Right renal cortex interstitium (tissue), 3 donors: ENCODE data around the gene CA4. TPM values are rescaled to one million over a fixed set of nuclear protein-coding genes. Genes with fewer than 3 reads are reported as not detected.

Experiments
- DNase-seq, 3 donors: peaks; one replicate each; pipeline ENCODE4 v3.0.0-alpha.2; 2013; ENCODE audit warnings: low read depth in 3 of 3, low spot score in 2 of 3
- polyA plus RNA-seq, 3 donors: library from polyadenylated mRNA; unstranded; fragments of 120-200 nt; gene quantifications; one replicate each; pipeline ENCODE4 v1.2.1, GENCODE V29; 2013; ENCODE audit not compliant: insufficient read length in 3 of 3

Gene CA4
- polyA plus RNA-seq, 3 donors, result 40.7 to 49.6 (median 46.5) TPM

DNA sequence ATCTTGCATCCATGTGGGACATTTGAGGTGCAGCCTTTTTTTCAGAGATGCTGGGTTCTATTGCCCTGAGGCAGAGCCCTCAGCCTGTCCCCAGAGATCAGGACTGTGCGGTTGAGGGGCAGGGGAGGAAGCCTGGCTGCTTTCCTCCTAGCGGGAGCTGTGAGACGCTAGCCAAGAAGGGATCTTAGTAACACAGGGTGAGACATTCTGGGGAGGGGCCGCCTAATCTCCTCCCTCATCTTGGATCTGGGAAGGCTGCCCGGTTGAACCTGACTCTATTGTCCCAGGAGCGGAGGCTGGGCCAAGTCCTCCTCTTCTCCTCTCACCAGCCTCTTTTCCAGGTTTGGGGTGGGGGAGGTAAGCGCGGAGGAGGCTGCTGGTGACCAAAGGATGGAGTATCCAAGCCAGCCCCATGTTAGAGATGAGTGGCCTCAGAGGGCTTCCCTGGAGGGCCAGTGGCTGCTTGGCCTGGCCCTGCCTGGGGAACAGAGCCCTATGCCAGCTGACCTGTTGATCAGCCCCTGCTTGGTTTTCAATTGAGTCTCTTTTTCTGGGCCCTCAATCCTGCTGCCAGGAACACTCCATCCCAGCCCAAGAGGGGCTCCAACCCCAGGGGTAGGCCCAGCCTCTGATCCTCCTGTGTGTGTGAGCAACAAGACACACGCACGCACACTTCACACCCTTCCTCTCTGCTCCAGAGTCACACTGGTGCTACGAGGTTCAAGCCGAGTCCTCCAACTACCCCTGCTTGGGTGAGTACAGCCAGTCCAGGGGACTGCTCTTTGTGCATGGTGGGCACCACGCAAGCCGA is 5.0 kb downstream of the CA4 start:
- DNase-seq, result no peak

DNA sequence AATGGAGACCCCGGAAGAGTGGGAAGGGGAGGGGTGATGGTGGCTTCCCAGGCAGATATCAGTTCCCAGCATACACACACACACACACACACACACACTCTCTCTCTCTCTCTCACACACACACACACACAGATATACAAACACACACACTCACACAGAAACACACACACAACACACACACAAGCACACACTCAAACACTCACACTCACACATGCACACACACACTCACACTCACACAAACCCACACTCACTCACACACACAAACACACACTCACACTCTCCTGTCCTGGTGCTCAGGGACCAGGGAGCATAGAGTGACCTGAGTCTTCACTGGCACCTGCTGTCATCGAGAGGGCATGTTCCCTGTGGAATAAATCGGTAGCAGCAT is 5.6 kb downstream of the CA4 start:
- DNase-seq, result no peak

GRCh38 chr17:60155815-60156214 is 6.0 kb downstream of the CA4 start:
- DNase-seq, result no peak

GRCh38 chr17:60156746-60157145 is 7.0 kb downstream of the CA4 start:
- no peak for DNase-seq

GRCh38 chr17:60157487-60158040 is 7.8 kb downstream of the CA4 start:
- DNase-seq, result no peak

DNA sequence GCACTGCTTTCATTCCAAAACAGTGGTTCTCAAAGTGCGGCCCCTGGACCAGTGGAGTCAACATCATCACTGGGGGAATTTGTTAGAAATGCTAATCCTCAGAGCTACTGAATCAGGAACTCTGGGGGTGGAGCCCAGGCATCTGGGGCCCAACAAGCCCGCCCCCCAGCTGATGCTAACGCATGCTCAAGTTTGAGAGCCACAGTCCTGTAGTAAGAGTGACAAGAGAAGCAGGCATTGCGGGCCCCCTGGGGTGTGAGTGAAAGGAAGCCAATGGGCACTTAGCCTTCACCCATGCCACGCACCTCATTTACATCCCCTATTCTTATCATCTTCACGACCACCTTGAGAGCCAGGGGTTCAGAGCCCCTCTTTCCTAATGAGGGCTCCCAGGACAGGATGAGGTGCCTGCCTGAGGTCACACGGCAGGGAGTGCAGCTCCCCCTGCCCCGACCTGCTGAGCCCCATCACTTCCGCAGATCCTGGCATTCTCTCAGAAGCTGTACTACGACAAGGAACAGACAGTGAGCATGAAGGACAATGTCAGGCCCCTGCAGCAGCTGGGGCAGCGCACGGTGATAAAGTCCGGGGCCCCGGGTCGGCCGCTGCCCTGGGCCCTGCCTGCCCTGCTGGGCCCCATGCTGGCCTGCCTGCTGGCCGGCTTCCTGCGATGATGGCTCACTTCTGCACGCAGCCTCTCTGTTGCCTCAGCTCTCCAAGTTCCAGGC is 9.1 kb downstream of the CA4 start:
- no peak for DNase-seq

DNA sequence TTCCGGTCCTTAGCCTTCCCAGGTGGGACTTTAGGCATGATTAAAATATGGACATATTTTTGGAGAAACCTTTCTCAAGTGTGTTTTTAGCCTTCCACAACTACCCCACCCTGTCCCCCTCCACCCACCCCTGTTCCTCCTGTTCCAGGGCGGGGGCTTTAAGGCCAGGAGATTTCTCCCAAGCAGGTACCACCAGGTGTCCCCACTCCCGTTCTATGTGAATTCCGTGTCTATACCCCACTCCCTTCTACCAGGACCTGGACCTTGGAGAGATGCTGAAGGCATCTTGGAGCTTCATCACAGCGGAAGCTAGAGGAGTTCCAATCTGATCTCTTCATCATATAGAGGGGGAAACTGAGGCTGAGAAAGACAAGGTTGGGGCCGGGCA is 9.7 kb downstream of the CA4 start:
- DNase-seq, result no peak

DNA sequence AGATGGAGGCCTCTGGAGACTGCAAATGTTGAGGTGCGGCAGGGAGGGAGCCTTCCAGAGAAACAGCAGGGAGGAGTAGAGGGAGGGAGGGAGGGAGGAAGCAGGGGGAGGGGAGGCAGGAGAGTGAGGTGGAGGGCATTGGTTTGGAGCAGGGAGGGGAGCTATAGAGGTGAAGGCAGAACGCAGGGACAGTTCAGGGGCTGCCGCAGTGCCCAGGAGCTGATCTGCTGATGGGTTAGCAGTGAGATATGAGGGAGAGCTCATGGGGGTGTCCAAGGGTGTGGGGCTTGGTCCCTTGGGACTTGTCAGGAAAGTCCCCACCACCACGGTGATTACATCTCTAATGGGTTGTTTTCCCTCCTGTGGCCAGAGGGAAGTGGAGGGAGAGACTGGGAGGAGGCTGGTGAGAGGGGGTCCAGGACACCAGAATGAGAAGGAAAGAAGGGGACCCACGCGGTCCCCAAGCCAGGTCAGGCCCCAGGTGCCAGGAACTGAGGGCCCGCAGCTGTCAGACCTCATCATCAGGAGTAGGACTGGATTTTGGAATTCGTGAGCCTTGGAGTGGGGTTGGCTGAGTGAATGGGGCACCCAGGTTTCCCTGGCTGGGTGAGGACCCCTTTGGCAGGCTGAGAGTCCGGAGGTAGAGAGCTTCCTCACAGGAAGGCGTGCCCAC is 11.2 kb downstream of the CA4 start:
- no peak for DNase-seq

- DNase-seq, result no peak
Measured at GRCh38 chr17:60161598-60162330, 12.0 kb downstream of the CA4 start.

DNA sequence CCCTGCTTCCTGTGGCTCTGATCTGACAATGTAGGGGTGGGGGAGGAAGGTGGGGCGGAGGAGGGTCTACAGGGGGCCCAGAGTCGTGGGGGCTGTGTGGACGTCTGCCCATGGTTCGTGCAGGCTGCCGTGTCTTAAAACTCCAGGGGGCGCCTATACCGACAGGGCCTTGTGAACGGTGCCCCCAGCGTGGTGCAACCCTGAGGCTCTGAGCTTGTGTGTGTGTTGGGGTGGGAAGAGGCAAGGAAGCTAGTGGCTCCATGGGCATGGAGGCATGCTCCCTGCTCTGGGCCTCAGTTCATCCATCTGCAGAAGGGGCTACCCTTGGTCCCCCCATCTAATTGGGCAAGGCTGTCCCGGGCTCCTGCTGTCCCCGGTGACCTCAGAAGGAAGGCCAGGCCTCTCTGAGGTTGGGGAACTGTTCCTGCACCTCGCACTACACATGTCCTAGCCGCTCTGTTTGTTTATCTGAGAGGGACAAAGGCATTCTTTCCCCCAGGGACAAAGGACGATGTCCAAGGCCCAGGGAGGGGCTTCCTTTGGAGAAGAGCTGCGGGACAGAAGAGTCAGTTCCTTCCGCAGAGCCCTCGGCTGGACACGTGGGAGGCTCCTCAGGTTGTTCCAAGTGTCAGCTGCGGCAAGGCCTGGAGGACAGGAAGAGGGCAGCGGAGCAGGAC is 13.5 kb downstream of the CA4 start:
- no peak for DNase-seq

DNA sequence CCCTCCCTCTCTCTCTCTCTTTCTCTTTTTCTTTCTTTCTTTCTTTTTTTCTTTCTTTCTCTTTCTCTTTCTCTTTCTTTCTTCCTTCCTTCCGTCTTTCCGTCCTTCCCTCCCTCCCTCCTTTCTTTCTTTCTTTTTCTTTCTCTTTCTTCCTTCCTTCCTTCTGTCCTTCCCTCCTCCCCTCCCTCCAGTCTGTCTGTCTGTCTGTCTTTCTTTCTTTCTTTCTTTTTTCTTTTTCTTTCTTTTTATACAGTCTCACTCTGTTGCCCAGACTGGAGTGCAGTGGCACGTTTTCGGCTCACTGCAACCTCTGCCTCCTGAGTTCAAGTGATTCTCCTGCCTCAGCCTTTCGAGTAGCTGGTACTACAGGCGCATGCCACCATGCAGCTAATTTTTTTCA is 14.4 kb downstream of the CA4 start:
- DNase-seq, result no peak

GRCh38 chr17:60164697-60165096 is 14.9 kb downstream of the CA4 start:
- DNase-seq, result no peak

DNA sequence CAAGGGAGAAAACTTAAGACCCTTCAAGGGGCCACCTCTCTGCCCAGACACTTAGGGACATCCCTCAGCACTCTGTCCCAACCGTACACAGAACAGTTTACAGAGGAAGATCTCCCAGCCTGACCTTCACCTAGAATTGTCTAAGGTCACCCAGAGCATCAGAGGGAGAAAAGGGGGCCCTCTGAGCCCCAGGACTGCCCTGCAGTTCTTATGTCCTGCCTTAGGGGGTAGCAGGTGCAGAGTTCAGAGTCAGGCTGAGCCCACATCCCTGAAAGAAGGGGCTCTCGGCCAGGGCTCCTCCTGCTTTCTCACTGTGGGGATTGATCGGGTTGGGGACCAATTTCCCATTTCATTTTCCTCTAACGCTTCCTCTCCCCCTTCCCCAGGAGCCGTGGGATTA is 15.4 kb downstream of the CA4 start:
- no peak for DNase-seq

DNA sequence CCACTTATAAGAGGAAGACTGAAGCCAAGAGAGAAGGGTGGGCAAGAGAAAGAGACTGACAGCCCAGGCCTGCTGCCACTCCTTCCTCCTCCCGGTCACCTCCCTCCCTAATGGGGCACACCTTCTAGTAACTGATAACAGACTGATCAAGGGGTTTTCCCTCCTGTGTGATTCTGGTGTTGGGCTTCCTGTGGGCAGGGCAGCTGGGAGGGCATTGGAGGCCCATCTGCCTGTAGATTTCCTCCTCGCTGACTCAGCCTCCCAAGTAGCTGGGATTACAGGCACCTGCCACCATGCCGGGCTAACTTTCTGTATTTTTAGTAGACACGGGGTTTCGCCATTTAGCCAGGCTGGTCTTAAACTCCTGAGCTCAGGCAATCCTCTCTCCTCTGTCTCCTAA is 16.2 kb downstream of the CA4 start:
- DNase-seq, result no peak

- DNase-seq, result no peak
Measured at GRCh38 chr17:60167065-60167741, 17.4 kb downstream of the CA4 start.

GRCh38 chr17:60168654-60169053 is 18.9 kb downstream of the CA4 start:
- no peak for DNase-seq

GRCh38 chr17:60169921-60170817 is 20.4 kb downstream of the CA4 start:
- no peak for DNase-seq
